Fibroblast of lung (primary cell): Measurements from ENCODE around the gene CCDC187. TPM values are rescaled to one million over a fixed set of nuclear protein-coding genes. Genes with fewer than 3 reads are reported as not detected.

Experiments used
- DNase-seq, 2 donors: peaks; one replicate each; pipeline versions ENCODE4 v3.0.0 to v3.0.0-alpha.2; 2010; ENCODE audit warnings: low read depth in 2 of 2
- H2AFZ ChIP-seq: 2 replicates; pipeline ENCODE4 v1.5.1; 2012; ENCODE audit warnings: low read length, control low read depth, inconsistent platforms
- H3K27ac ChIP-seq: 2 replicates; pipeline ENCODE4 v1.5.1; 2011; ENCODE audit warnings: low read length, control low read depth; ENCODE audit not compliant: insufficient read depth
- H3K27me3 ChIP-seq: 2 replicates; pipeline ENCODE4 v1.5.1; 2011; ENCODE audit warnings: mild to moderate bottlenecking, low read length; ENCODE audit not compliant: control insufficient read depth, insufficient read depth
- H3K36me3 ChIP-seq: 2 replicates; pipeline ENCODE4 v1.5.1; 2011; ENCODE audit warnings: low read length; ENCODE audit not compliant: control insufficient read depth, insufficient read depth
- H3K4me1 ChIP-seq: 2 replicates; pipeline ENCODE4 v1.5.1; 2011; ENCODE audit warnings: low read length; ENCODE audit not compliant: control insufficient read depth, insufficient read depth; ENCODE audit errors: extremely low read depth
- H3K4me2 ChIP-seq: 2 replicates; pipeline ENCODE4 v1.5.1; 2011; ENCODE audit warnings: low read length, control low read depth; ENCODE audit not compliant: insufficient read depth; ENCODE audit errors: extremely low read depth
- H3K4me3 ChIP-seq, 4 experiments: fragments of 200-600 bp in 1 of 4; sonication (generic) in 1 of 4; replicated peaks in 1 of 4; 2 replicates each; pipeline ENCODE4 v1.5.1; 2011 to 2016; ENCODE audit warnings: low read length in 4 of 4, low read depth in 3 of 4, mild to moderate bottlenecking in 3 of 4, control low read depth in 2 of 4, inconsistent platforms in 1 of 4, mixed read lengths in 1 of 4; ENCODE audit not compliant: insufficient read depth in 1 of 4; ENCODE audit errors: control extremely low read depth in 1 of 4
- H3K79me2 ChIP-seq: 2 replicates; pipeline ENCODE4 v1.5.1; 2012; ENCODE audit warnings: mild to moderate bottlenecking, low read length, inconsistent platforms; ENCODE audit not compliant: control insufficient read depth, insufficient read depth
- H3K9ac ChIP-seq: 2 replicates; pipeline ENCODE4 v1.5.1; 2011; ENCODE audit warnings: mild to moderate bottlenecking, low read length, control low read depth; ENCODE audit not compliant: insufficient read depth
- H3K9me3 ChIP-seq: 2 replicates; pipeline ENCODE4 v1.5.1; 2012; ENCODE audit warnings: low read depth, low read length; ENCODE audit not compliant: control insufficient read depth, insufficient read depth
- H4K20me1 ChIP-seq: 2 replicates; pipeline ENCODE4 v1.5.1; 2011; ENCODE audit warnings: low read length; ENCODE audit not compliant: control insufficient read depth, insufficient read depth; ENCODE audit errors: extremely low read depth
- CTCF ChIP-seq, 2 donors: IDR thresholded peaks in 1 of 2; conservative IDR thresholded peaks in 1 of 2; 1 replicate in 1 of 2; 2 replicates in 1 of 2; pipeline ENCODE4 v1.5.1; 2011 to 2012; ENCODE audit warnings: low read length in 2 of 2, control low read depth in 1 of 2, inconsistent platforms in 1 of 2, low read depth in 1 of 2, mild to moderate bottlenecking in 1 of 2
- EZH2 ChIP-seq: IDR thresholded peaks from 2 replicates; pipeline ENCODE4 v1.5.1; 2012; ENCODE audit warnings: low read length, control low read depth, mild to moderate bottlenecking; ENCODE audit errors: missing control alignments
- polyA plus RNA-seq, 2 donors: library from polyadenylated mRNA; depleted of rRNA in 1 of 2; stranded (reverse) in 1 of 2; unstranded in 1 of 2; fragments of >200 nt; gene quantifications; 2 replicates each; pipeline ENCODE4 v1.2.1, GENCODE V29; 2011 to 2012; ENCODE audit warnings: missing spikeins in 1 of 2
- total RNA-seq: library from RNA; depleted of rRNA; stranded (reverse); fragments of >200 nt; gene quantifications from 2 replicates; pipeline ENCODE4 v1.2.1, GENCODE V29; 2014

CCDC187 gene
- total and polyA plus RNA-seq, 2 donors (not counting 1 experiment from before 2014, with no cell fraction given) = not detected

- H3K4me1 ChIP-seq = peaks cover 5% of the 10 kb centered on the region
- H4K20me1 ChIP-seq = no peaks in the 10 kb centered on the region
- no peak overlapping the region for H3K27ac ChIP-seq
- no peaks in the 10 kb centered on the region for H3K27me3 ChIP-seq
- no peak overlapping the region for H3K4me3 ChIP-seq
- TF ChIP-seq CTCF (conservative IDR thresholded peaks at IDR 0.05 in 1 of 2, IDR thresholded peaks at IDR 0.05 in 1 of 2; ENCODE audit: low read depth in 1 of 2, low read length in 2 of 2) (peak; percentile 73 to 84), EZH2 (no peak)
- H3K79me2 ChIP-seq = no peaks in the 10 kb centered on the region
- H3K36me3 ChIP-seq = peaks cover 56% of the 10 kb centered on the region
- no peaks in the 10 kb centered on the region for H3K9me3 ChIP-seq
- no peak overlapping the region for H3K4me2 ChIP-seq
- peak; percentile 47 to 63 for DNase-seq
- H2AFZ ChIP-seq = no peak overlapping the region
- H3K9ac ChIP-seq = no peak overlapping the region
These were observed 35.5 kb upstream of the CCDC187 start for GRCh38 chr9:136339173-136339957.

DNA sequence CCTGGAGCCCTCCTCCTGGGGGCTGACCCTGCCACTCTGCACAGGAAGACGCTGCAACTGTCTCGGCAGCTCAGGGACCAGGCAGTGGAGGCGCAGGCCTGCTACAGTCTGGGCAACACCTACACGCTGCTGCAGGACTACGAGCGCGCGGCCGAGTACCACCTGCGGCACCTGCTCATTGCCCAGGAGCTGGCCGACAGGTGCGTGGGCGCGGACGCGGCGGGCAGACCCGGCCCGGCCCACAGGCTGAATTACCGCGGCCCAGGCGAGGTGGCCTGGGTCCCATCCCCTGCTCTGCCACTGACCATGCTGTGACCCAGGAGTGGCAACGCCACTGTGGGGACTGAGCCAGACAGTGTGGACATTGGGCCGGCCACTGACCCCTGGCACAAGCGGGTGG, 34.6 kb upstream of the CCDC187 start:
- Histone ChIP-seq H3K9ac (no peak overlapping the region), H4K20me1 (no peaks in the 10 kb centered on the region), H3K27ac (no peak overlapping the region), H3K4me3 (no peak overlapping the region), H3K4me2 (no peak overlapping the region), H3K9me3 (no peaks in the 10 kb centered on the region), H3K36me3 (peaks cover 56% of the 10 kb centered on the region), H3K4me1 (peaks cover 5% of the 10 kb centered on the region), H2AFZ (no peak overlapping the region), H3K79me2 (peaks cover 8% of the 10 kb centered on the region), H3K27me3 (no peaks in the 10 kb centered on the region)
- no peak for DNase-seq
- no peak for TF ChIP-seq CTCF (conservative IDR thresholded peaks at IDR 0.05 in 1 of 2, IDR thresholded peaks at IDR 0.05 in 1 of 2; ENCODE audit: low read depth in 1 of 2, low read length in 2 of 2)
- TF ChIP-seq EZH2 = no peak

DNA sequence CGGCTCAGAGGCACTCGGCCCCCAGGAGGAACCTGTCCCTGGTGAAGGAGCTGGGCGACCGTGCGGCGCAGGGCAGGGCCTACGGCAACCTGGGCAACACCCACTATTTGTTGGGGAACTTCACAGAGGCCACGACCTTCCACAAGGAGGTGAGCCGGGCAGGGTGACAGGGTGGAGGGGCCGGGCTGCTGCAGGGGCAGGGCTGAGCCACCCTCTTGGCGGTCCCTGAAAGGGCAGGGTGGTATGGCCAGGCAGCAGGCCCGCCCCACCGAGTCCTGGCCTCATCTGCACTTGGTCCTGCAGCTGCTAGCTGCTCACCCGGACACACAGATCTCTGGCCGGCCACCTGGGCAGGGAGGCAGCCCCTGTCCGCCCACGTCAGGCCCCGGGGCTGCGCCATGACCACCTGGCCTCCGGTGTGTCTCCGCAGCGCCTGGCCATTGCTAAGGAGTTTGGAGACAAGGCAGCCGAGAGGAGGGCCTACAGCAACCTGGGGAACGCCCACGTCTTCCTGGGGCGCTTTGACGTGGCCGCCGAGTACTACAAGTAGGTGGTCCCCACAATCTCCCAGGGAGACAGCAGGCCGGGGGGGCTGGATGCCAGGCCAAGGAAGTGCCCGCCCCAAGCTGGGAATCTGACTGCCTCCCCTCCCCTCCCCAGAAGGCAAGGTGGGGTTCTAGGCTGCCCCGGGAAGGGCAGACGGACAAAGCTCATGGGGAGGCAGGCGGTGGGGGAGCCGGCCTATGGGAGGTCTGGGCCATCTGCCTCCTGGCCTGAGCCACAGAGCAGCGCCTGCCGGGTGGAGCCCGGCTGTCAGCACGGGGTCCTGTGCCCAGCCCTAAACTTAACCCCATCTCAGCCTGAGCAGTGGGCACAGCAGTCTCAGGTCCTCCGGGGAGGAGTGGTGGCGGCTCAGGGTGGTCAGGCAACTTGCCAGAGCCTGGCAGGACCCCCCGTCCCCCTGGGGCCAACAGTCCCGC, 33.8 kb upstream of the CCDC187 start:
- Histone ChIP-seq H3K36me3 (peaks cover 50% of the 10 kb centered on the region), H2AFZ (no peak overlapping the region), H3K79me2 (peaks cover 16% of the 10 kb centered on the region), H3K4me2 (no peak overlapping the region), H3K4me3 (no peak overlapping the region), H3K9ac (no peak overlapping the region), H3K27me3 (no peaks in the 10 kb centered on the region), H3K9me3 (no peaks in the 10 kb centered on the region), H3K4me1 (no peaks in the 10 kb centered on the region), H3K27ac (no peak overlapping the region), H4K20me1 (no peaks in the 10 kb centered on the region)
- DNase-seq = no peak
- TF ChIP-seq EZH2 = no peak
- no peak for TF ChIP-seq CTCF (conservative IDR thresholded peaks at IDR 0.05 in 1 of 2, IDR thresholded peaks at IDR 0.05 in 1 of 2; ENCODE audit: low read depth in 1 of 2, low read length in 2 of 2)
